GM19397 (cell line): ENCODE results near the gene COPE.

Experiments used
- ATAC-seq: cut with Tn5 transposase; IDR thresholded peaks from one replicate; pipeline ENCODE4 v1.9.1; 2021; ENCODE audit warnings: mild to moderate bottlenecking, moderate library complexity; ENCODE audit not compliant: unreplicated experiment

The COPE gene

GRCh38 chr19:18895038-18895823 lies 24.0 kb downstream of the COPE start:
- no peak for ATAC-seq

GRCh38 chr19:18894254-18895037 lies 24.7 kb downstream of the COPE start:
- ATAC-seq: no peak

- no peak for ATAC-seq
These were observed 25.5 kb downstream of the COPE start for GRCh38 chr19:18893587-18894253.

- no peak for ATAC-seq
These were observed 29.0 kb downstream of the COPE start for GRCh38 chr19:18889949-18890745.

DNA sequence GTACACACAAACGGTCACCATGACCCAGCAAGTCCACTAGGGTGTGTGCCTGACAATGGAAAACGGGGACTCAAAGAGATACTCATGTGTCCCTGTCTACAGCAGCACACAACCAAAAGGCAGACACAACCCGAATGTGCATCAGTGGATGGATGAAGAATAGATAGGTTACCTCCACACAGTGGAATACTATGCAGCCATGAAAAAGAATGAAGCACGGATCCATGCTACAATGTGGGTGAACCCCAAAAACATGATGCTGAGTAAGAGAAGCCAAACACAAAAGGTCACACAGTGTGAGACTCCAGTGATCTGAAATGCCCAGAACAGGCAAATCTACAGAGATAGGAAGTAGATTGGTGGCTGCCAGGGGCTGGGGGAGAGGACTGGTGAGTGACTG lies 32.2 kb downstream of the COPE start:
- no peak for ATAC-seq

- no peak for ATAC-seq
These were observed 35.5 kb downstream of the COPE start for GRCh38 chr19:18883526-18884304.

GRCh38 chr19:18881491-18881890 lies 37.7 kb downstream of the COPE start:
- ATAC-seq: no peak

DNA sequence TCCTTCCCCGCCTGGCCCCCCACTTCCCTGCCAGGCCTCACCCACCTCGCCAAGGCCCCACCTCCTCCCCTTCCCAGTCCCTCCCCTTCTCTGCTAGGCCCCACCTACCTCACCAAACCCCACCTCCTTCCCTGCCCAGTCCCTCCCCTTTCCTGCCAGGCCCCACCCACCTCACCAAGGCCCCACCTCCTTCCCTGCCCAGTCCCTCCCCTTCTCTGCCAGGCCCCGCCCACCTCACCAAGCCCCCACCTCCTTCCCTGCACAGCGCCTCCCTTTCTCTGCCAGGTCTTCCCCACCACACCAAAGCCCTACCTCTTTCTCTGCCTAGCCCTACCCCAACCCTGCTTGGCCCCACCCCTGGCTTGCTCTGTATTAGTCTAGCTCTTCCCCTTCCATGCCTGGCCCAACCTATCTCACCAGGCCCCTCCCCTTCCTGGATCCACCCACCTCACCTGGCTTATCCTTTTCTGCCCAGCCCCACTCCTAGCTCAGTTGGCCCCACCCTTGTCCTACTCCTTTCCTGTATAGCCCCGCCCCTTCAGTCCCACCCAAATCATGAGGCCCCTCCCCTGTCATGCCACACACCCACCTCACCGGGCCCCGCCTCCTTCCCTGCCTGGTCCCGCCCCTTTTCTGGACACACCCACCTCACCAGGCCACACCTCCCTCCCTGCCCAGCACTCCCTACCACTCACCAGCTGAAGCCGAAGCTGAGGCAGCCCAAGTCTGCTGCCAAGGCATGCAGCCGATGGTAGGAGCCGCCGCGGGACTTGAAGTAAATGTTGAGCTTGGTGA lies 39.4 kb downstream of the COPE start:
- ATAC-seq: no peak

DNA sequence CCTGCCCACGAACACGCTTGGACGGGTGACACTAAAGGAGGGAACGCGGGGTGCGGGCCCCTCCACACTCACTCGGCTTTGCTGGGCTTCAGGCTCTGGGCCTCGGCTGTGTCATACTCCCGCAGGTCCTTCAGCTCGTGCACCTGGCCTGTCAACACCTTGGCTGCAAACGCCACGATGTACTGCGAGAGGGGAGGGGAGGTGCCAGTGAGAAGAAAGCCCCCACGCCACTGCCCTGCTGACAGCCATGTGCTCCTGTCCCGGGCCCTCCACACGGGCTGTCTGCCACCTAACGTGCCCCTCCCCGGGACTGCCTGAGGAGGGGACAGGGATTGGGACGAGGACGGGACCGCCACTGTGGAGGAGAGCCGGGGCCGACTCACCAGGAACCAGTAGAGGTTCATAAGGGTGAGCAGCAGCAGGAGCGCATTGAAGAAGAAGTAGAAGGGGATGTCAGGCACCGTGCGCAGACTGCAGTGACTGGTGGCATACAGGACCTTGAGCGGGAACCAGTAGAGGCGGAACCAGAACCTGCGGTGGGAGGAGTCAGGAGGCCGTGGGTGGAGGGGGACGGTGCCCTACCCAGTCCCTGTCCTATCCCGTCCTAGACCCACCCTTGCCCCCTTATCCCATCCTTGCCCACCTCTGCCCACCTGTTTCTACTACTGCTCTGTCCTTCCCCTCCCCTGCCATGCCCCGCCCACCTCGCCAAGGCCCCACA lies 40.2 kb downstream of the COPE start:
- ATAC-seq: no peak

DNA sequence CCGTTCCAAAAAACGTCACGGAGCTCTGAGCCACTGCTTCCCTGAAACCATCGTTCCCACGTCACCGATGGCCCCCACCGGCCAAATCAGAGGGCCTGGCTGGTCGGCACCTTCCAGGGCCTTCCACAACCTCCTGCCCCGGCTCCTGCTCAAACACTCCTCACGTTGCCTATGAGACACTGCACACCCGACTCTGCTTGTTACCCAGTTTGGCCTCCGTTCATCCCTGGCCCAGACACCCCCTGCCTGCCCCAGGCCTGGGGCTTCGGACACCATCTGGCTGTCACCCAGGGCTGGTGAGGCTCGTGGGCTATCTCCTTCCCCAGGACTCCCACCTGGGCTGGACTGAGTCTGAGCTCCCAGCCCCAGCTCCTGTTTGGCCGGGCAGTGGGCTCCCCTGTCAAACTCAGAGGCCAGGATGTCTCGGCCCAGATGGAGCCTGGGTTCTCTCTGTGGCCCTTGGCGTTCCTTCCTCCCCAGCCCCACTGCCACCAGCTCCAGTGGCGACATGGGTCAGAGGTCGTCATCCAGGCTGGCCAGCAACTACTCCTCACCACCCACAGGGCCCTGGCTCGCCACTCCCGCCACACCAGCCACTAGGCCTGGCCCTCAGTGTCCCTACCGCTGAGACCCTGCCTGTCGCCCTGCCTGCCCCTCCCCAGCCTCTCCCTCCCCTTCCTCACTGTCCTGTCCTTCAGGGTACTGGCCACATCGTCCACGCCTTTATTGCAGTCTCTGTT lies 41.0 kb downstream of the COPE start:
- no peak for ATAC-seq

DNA sequence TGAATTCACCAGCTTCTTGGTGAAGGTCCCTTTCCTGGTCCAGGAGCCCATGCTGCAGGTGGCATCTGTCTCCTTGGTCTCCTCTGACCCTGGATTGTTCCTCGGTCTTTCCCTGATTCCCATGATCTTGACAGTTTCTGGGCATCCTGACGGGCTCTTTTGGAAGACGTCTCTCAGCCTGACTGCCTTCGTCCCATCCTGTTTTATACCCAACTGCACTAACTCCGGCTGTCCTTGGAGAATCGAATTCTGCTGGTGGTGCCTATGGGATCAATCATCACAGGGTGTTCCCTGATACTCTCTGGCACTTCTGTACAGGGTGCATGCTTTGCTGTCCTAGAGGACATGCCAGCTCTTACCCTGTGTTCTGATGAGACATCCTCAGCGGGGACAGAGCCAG lies 42.3 kb downstream of the COPE start:
- ATAC-seq: no peak

DNA sequence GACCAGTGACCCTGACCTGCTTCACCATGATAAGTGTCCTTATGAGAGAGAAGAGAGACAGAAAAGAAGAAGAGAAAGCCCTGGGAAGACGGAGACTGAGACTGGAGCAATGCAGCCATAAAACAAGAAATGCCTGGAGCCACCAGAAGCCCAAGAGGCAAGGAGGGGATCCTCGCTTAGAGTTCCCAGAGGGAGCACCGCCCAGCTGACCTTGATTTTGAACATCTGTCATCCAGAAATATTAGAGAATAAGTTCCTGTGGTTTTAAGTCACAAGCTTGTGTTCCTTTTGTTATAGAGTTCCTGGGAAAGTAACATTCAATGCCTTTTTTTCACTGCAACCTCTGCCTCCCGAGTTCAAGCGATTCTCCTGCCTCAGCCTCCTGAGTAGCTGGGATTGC lies 43.5 kb downstream of the COPE start:
- no peak for ATAC-seq

GRCh38 chr19:18871543-18871942 lies 47.6 kb downstream of the COPE start:
- ATAC-seq: no peak

DNA sequence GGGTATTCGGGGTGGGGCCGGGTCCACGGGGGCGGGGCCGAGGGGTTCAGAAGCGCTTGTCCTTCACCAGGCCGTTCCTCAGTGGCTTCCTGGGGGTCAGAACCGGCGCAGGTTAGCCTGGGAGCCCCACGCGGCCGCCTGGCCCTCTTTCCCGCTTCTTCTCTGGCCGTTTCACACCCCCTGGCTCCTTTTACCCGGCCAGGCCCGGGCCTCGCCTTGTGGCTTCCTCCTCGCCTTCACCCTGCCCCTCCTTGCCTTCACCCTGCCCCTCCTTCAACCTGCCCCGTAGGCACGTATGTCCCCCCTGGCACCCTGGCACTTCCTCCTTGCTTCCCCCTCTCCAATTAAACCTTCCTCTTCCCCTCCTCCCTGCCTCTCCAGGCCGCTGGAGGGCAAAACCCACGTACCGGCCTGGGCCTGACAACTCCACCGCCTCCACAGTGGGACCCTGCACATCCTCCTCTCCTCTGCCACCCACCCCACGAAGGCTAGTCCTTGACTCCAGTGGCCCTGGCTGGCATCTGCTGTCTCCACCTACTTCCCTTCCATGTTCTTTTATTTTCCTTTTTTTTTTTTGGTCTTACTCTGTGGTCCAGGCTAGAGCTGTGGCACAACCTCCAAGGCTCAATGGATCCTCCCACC lies 48.5 kb downstream of the COPE start:
- ATAC-seq: no peak

GRCh38 chr19:18869781-18870530 lies 49.2 kb downstream of the COPE start:
- no peak for ATAC-seq

DNA sequence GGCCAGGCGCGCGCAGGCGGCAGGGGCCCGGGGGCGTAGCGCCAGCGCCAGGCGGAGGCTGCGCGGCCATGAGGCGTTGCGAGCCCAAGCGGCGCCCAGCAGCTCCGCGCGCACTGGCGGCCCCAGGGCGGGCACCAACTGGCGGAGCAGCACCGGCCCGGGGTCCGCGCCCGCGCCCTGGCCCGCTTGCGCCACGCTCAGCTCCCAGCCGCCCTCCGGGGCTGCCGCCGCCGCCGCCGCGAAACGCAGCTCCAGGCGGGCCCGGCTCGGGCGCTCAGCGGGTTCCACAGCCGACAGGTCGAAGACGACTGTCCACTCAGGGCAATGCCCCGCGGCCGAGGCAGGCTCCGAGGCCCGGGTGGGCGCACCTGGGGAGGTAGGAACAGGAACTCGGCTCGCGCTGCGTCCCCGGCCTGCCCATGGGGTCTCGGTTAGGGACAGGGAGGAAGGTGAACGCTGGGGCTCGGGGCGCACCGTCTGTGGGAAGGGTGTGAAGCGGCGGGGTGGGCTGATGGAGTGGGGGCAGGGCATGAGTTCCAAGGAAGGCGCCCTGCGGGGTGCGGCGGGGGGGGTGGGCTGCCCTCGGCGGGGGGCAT lies 50.1 kb downstream of the COPE start:
- ATAC-seq: no peak
